GM10847 (cell line): ENCODE data around the gene NELL1.

Experiments used
- POLR2A ChIP-seq: IDR thresholded peaks from 2 replicates; pipeline ENCODE4 v1.6.1; 2011; ENCODE audit not compliant: insufficient read length; ENCODE audit errors: extremely low read depth

The NELL1 gene

GRCh38 chr11:21476588-21476987, 807.2 kb downstream of the NELL1 start:
- TF ChIP-seq POLR2A, result no peak

GRCh38 chr11:21480240-21480639, 810.9 kb downstream of the NELL1 start:
- no peak for TF ChIP-seq POLR2A

- no peak for TF ChIP-seq POLR2A
Observed at GRCh38 chr11:21481255-21481654, 811.9 kb downstream of the NELL1 start.

- TF ChIP-seq POLR2A, result no peak
Observed at GRCh38 chr11:21484039-21484438, 814.7 kb downstream of the NELL1 start.

- no peak for TF ChIP-seq POLR2A
Observed at GRCh38 chr11:21485006-21485405, 815.6 kb downstream of the NELL1 start.

GRCh38 chr11:21485426-21485825, 816.0 kb downstream of the NELL1 start:
- no peak for TF ChIP-seq POLR2A

- no peak for TF ChIP-seq POLR2A
Observed at GRCh38 chr11:21489416-21490115, 820.2 kb downstream of the NELL1 start.

- TF ChIP-seq POLR2A, result no peak
Observed at GRCh38 chr11:21492931-21493330, 823.5 kb downstream of the NELL1 start.

- no peak for TF ChIP-seq POLR2A
Observed at GRCh38 chr11:21494946-21495345, 825.6 kb downstream of the NELL1 start.

- no peak for TF ChIP-seq POLR2A
Observed at GRCh38 chr11:21495879-21496278, 826.5 kb downstream of the NELL1 start.

- TF ChIP-seq POLR2A, result no peak
Observed at GRCh38 chr11:21501245-21501644, 831.9 kb downstream of the NELL1 start.

GRCh38 chr11:21505070-21505469, 835.7 kb downstream of the NELL1 start:
- TF ChIP-seq POLR2A, result no peak

- no peak for TF ChIP-seq POLR2A
Observed at GRCh38 chr11:21511835-21512440, 842.6 kb downstream of the NELL1 start.

- TF ChIP-seq POLR2A, result no peak
Observed at GRCh38 chr11:21514316-21514715, 844.9 kb downstream of the NELL1 start.

- TF ChIP-seq POLR2A, result no peak
Observed at GRCh38 chr11:21520244-21520643, 850.9 kb downstream of the NELL1 start.

- TF ChIP-seq POLR2A, result no peak
Observed at GRCh38 chr11:21529187-21529586, 859.8 kb downstream of the NELL1 start.

GRCh38 chr11:21534288-21534687, 864.9 kb downstream of the NELL1 start:
- no peak for TF ChIP-seq POLR2A
